Spinal cord (tissue), 10 donors: ENCODE data around the gene TUBB3. TPM values are rescaled to one million over a fixed set of nuclear protein-coding genes. Genes with fewer than 3 reads are reported as not detected.

ENCODE experiments used
- DNase-seq, 6 donors: peaks; one replicate each; pipeline versions ENCODE4 v3.0.0 to v3.0.0-alpha.2; 2013 to 2015; ENCODE audit warnings: low spot score in 6 of 6, low read depth in 4 of 6
- H3K27ac ChIP-seq: one replicate; pipeline ENCODE4 v1.5.1; 2013; ENCODE audit warnings: low read depth, low read length, control low read depth
- H3K27me3 ChIP-seq: one replicate; pipeline ENCODE4 v1.6.1; 2013; ENCODE audit warnings: low read length; ENCODE audit not compliant: control insufficient read depth, insufficient read depth
- H3K36me3 ChIP-seq: one replicate; pipeline ENCODE4 v1.6.1; 2013; ENCODE audit warnings: low read length; ENCODE audit not compliant: control insufficient read depth, insufficient read depth
- H3K4me1 ChIP-seq: one replicate; pipeline ENCODE4 v1.6.1; 2013; ENCODE audit warnings: low read length; ENCODE audit not compliant: control insufficient read depth, insufficient read depth
- H3K4me3 ChIP-seq: one replicate; pipeline ENCODE4 v1.5.1; 2013; ENCODE audit warnings: low read depth, low read length, control low read depth
- H3K9me3 ChIP-seq: one replicate; pipeline ENCODE4 v1.6.1; 2013; ENCODE audit warnings: low read length; ENCODE audit not compliant: control insufficient read depth, insufficient read depth
- WGBS: methylation state at CpG from one replicate; pipeline ENCODE4 v1.1.5; 2013; ENCODE audit warnings: missing lambda C conversion rate; ENCODE audit not compliant: insufficient coverage; 5-methylcytosine and 5-hydroxymethylcytosine counted together
- polyA plus RNA-seq, 2 donors: library from polyadenylated mRNA; unstranded; fragments of 120-200 nt; gene quantifications; one replicate each; pipeline ENCODE4 v1.2.1, GENCODE V29; 2013; ENCODE audit not compliant: insufficient read length in 2 of 2
- total RNA-seq, 2 donors: library from RNA; depleted of rRNA in 1 of 2; stranded (reverse); fragments of 120-200 nt in 1 of 2; fragments of >200 nt in 1 of 2; gene quantifications; one replicate each; pipeline versions ENCODE4 v1.2.3 to v1.2.4, GENCODE V29; 2013 to 2014
- donor health status: healthy.

Gene TUBB3
- total and polyA plus RNA-seq, 4 donors: 309 to 1,105 (median 842) TPM

DNA sequence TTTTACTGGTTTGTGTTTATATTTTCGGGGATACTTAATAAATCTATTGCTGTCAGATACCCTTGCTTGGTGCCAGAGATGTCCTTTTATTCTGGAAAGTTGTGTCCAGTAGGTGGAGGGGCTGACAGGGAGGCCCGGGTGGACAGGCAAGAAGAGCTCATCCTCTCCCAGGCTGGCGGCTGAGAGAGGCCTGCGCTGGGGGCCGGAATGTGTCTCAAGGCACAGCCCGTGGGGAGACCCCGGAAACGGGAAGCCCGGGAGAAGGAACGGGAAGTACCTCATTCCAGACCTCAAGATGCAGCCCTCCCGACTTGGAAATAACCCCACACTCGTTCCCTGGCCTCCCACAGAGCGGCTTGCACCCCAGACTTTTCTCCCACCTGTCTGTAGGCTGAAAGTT is 12.9 kb downstream of the TUBB3 start:
- 85% methylated on average over 10 of the region's 13 CpGs for WGBS
- no peak for DNase-seq
- H3K9me3 ChIP-seq: no peaks in the 10 kb centered on the region
- no peaks in the 10 kb centered on the region for H3K27me3 ChIP-seq
- H3K36me3 ChIP-seq: peaks cover 84% of the 10 kb centered on the region
- H3K4me3 ChIP-seq: no peak overlapping the region
- no peak overlapping the region for H3K27ac ChIP-seq
- no peaks in the 10 kb centered on the region for H3K4me1 ChIP-seq

DNA sequence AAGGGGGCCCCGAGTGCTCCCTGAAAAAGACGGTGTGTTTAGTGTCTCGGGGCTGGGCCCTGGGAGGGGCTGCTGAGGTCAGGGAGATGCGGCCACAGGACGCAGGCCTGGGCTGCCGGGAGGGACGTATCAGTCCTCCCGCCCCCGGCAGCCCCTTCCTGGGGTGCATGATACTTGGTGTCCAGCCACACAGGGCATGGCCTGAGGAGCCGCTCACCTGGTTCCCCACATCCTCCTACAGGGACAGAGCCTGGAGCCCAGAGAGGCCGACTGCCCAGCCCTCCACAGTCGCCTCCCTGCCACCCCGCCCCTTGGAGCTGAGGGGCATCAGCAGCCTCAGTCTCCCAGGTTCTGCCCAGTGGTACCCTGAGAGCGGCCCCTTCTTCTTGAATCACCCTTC is 13.4 kb downstream of the TUBB3 start:
- Histone ChIP-seq H3K27ac (no peak overlapping the region), H3K27me3 (no peaks in the 10 kb centered on the region), H3K9me3 (no peaks in the 10 kb centered on the region), H3K4me1 (no peaks in the 10 kb centered on the region), H3K4me3 (no peak overlapping the region), H3K36me3 (peaks cover 81% of the 10 kb centered on the region)
- WGBS: 91% methylated on average over 11 of the region's 14 CpGs
- no peak for DNase-seq

DNA sequence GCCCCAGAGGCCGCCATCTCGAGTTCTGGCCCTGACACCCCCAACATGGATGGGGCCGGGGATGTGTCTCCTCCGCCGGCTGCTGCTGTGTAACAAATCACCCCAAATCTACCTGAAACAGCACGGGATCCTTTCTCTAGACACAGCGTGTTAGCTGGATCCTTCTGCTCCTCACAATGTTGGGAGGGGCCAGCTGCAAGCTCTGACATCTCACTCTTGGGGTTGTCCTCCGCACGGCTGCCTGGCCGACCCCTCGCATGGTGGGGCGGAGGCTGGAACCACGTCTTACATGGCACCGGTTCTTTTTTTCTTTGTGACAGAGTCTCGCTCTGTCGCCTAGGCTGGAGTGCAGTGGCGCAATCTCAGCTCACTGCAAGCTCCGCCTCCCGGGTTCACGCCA is 13.8 kb downstream of the TUBB3 start:
- no peaks in the 10 kb centered on the region for H3K9me3 ChIP-seq
- H3K4me3 ChIP-seq: no peak overlapping the region
- WGBS: 85% methylated on average over 15 of the region's 20 CpGs
- H3K36me3 ChIP-seq: peaks cover 81% of the 10 kb centered on the region
- H3K27ac ChIP-seq: no peak overlapping the region
- H3K4me1 ChIP-seq: no peaks in the 10 kb centered on the region
- no peak for DNase-seq
- no peaks in the 10 kb centered on the region for H3K27me3 ChIP-seq

DNA sequence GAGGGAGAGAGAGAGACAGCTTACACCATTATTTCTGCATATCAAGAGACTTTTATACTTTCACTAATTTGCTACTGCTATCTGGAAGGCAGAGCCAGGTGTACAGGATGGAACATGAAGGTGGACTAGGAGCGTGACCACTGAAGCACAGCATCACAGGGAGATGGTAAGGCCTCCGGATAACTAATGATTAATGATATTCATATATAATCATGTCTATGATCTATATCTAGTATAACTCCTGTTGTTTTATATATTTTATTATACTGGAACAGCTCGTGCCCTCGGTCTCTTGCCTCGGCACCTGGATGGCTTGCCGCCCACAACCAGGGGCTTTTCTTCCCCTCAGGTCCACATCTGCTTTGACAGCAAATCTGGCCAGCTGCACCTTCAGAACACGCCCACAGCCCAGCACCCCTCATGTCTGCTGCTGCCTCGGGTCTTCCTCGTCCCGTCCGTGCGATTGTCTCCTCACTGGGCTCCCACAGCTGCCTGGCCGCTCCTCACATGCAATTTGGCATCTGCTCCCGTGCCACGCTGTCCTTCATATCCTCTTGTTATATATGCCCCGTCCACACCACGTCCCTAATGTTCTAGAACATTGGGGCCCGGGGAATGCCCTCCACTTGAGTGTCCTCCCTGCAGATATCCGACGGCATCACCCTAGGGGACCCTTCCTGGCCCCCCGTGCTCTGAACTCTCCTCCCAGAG is 15.2 kb downstream of the TUBB3 start:
- WGBS: 81% methylated on average over 18 of the region's 21 CpGs
- H3K27ac ChIP-seq: no peak overlapping the region
- H3K9me3 ChIP-seq: no peaks in the 10 kb centered on the region
- H3K4me3 ChIP-seq: no peak overlapping the region
- DNase-seq: no peak
- H3K4me1 ChIP-seq: no peaks in the 10 kb centered on the region
- no peaks in the 10 kb centered on the region for H3K27me3 ChIP-seq
- peaks cover 70% of the 10 kb centered on the region for H3K36me3 ChIP-seq

DNA sequence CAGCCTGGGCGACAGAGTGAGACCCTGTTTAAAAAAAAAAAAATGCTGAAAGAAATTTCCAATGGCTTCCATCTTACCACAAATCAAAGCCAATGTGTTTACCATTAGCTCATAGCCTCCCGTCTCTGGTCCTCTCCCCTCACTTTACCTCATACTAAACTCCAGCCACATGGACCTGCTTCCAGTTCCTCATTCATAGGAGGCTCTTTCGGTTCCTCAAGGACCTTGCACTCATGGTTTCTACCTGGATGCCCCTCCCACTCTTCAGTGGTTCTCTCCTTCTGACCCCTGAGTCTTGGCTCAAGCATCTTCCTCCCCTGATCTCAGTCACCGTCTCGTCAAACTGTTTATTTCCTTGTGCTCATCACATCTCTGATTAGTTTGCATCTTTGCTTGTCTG is 21.6 kb downstream of the TUBB3 start:
- H3K27me3 ChIP-seq: no peaks in the 10 kb centered on the region
- H3K4me3 ChIP-seq: no peak overlapping the region
- H3K9me3 ChIP-seq: no peaks in the 10 kb centered on the region
- peaks cover 10% of the 10 kb centered on the region for H3K36me3 ChIP-seq
- peaks cover 18% of the 10 kb centered on the region for H3K4me1 ChIP-seq
- 84% methylated on average over 3 of the region's 5 CpGs for WGBS
- no peak for DNase-seq
- no peak overlapping the region for H3K27ac ChIP-seq

DNA sequence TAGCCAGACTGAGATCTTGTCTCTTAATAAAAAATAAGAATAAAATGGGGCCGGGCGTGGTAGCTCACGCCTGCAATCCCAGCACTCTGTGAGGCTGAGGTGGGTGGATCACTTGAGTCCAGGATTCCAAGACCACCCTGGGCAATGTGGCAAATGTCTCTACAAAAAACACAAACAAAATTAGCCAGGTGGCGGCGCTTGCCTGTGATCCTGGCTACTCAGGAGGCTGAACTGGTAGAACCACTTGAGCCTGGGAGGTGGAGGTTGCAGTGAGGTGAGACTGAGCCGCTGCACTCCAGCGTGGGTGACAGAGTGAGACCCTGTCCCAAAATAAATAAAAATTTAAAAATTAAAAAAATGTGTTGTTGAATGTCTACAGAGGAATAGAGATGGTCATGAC is 22.5 kb downstream of the TUBB3 start:
- Histone ChIP-seq H3K36me3 (peaks cover 10% of the 10 kb centered on the region), H3K27ac (no peak overlapping the region), H3K4me3 (no peak overlapping the region), H3K9me3 (no peaks in the 10 kb centered on the region), H3K4me1 (peaks cover 24% of the 10 kb centered on the region), H3K27me3 (no peaks in the 10 kb centered on the region)
- 81% methylated on average over 3 of the region's 7 CpGs for WGBS
- DNase-seq: no peak

DNA sequence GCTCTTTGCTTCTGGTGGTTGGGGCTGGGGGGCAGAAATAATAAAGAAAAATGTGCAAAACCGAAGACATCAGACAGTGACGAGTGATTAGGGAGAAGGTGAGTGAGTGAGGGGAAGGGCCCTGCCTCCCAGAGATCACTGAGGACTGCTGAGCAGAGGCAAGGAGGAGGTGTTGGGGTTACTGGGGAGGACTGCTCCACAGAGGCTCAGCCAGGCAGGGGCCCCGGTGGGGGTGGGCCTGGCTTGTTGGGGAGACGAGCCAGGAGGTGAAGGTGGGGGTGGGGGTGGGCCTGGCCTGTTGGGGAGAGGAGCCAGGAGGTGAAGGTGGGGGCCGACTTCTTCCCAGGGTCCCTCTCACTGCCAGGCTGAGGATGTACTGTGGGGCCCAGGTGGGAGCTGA is 23.4 kb downstream of the TUBB3 start:
- Histone ChIP-seq H3K27me3 (no peaks in the 10 kb centered on the region), H3K27ac (no peak overlapping the region), H3K4me3 (no peak overlapping the region), H3K36me3 (peaks cover 7% of the 10 kb centered on the region), H3K4me1 (peaks cover 24% of the 10 kb centered on the region), H3K9me3 (no peaks in the 10 kb centered on the region)
- no peak for DNase-seq
- WGBS: 77% methylated on average over 4 of the region's 5 CpGs

DNA sequence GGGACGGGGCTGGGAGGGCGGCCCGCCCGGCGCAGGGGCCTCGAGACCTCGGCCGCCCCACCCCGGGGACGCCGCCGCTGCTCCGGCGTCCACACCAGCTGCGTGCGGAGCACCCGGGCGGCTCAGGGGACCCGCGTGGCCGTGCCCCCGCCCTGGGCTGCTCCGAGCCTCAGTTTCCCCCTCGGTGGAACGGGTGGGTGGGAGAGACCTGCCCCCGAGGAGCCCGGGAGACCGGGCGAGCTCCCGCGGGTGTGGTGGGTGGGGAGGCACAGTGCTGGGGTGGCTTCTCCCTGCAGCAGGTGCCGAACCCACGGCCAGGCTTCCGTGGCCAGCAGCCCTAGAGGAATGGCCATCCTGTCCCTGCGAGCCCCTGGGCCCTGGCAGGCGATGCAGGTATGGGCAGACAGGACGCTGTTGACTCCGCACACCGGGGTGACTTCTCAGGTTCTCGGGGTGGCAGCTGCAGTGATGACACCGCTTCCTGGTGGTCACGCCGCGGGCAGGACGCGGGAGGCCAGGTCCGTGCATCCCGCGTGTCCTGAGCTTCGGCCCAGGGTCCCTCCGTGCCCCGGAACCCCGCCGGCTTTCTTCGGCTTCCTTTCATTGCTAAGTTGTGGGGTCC is 26.1 kb downstream of the TUBB3 start:
- peaks cover 21% of the 10 kb centered on the region for H3K36me3 ChIP-seq
- peak overlapping the region; percentile 52 for H3K4me3 ChIP-seq
- peaks cover 24% of the 10 kb centered on the region for H3K4me1 ChIP-seq
- H3K9me3 ChIP-seq: no peaks in the 10 kb centered on the region
- DNase-seq: no peak
- H3K27ac ChIP-seq: no peak overlapping the region
- 29% methylated on average over 53 of the region's 55 CpGs for WGBS
- no peaks in the 10 kb centered on the region for H3K27me3 ChIP-seq

DNA sequence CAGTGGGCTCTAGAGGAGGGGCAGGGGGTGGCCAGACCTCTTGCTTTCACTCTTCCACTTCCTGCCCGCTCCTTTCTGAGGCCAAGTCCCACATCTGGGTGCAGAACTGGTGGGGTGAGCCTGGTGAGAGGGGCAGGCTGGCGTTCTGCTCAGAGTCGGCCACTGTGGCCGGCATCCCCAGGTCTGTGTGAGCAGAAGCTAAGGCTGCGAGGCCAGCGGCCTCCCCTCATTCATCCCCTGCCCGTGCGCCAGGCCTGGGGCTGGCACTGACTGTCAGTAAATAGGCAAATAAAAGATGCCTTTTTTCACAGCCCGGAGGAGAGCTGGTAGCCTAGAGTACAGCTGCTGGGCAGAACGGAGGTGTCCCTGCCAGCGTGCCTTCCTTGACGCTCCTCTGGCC is 26.6 kb downstream of the TUBB3 start:
- Histone ChIP-seq H3K27ac (no peak overlapping the region), H3K27me3 (no peaks in the 10 kb centered on the region), H3K36me3 (peaks cover 27% of the 10 kb centered on the region), H3K4me1 (peaks cover 24% of the 10 kb centered on the region), H3K9me3 (no peaks in the 10 kb centered on the region), H3K4me3 (peak overlapping the region; percentile 52)
- DNase-seq: no peak
- 64% methylated on average over 11 of the region's 12 CpGs for WGBS

DNA sequence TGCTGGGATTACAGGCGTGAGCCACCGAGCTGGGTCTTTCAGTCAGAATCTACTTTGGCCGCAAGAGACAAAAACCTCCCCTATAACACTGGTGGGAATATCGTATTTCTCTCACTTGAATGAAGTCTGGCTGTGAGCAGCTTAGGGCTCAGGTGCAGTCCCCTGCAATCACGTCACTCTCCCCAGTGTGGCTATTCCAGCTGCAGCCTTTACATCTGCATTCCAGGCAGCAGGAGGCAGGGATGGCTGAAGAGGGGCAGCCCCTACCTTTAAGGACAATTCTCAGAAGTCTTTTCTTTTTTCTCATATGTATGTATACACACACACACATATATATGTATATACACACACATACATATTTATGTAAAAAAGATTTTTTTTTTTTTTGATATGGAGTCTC is 28.4 kb downstream of the TUBB3 start:
- Histone ChIP-seq H3K4me3 (no peak overlapping the region), H3K9me3 (no peaks in the 10 kb centered on the region), H3K36me3 (peaks cover 43% of the 10 kb centered on the region), H3K27me3 (no peaks in the 10 kb centered on the region), H3K4me1 (peaks cover 24% of the 10 kb centered on the region), H3K27ac (no peak overlapping the region)
- 94% methylated on average over 3 of the region's 5 CpGs for WGBS
- DNase-seq: no peak
